IMR-90 (cell line): ENCODE measurements around the gene ZDHHC14. TPM values are rescaled to one million over a fixed set of nuclear protein-coding genes. Genes with fewer than 3 reads are reported as not detected.

Experiments used
- ATAC-seq: fragments of 200-7000 bp; cut with Tn5 transposase; 2 replicates; pipeline ENCODE4 v1.9.1; 2020; ENCODE audit warnings: low read depth, mild to moderate bottlenecking, moderate library complexity
- BruUV-seq: library from RNA; stranded (reverse); fragments of 400-500 nt; replicated peaks from 2 replicates; lab custom pipeline; 2021; lab: Mats Ljungman, UMichigan
- CTCF ChIA-PET: fragments of 300-600 bp; formaldehyde crosslinking; extraction: SDS; loops from one replicate; lab custom pipeline; 2021; ENCODE audit warnings: antibody characterized with exemption; lab: Yijun Ruan, JAX
- POLR2A ChIA-PET: fragments of 300-600 bp; sonication (Branson Sonifier 250); formaldehyde crosslinking; loops from one replicate; lab custom pipeline; 2022; ENCODE audit warnings: antibody characterized with exemption; ENCODE audit not compliant: unreplicated experiment; lab: Charles Lee
- DNase-seq: peaks from one replicate; pipeline ENCODE4 v3.0.0; 2013
- H2AFZ ChIP-seq: replicated peaks from 2 replicates; pipeline ENCODE3; 2013; ENCODE audit warnings: low read length, mild to moderate bottlenecking; ENCODE audit not compliant: poor library complexity
- H2AK5ac ChIP-seq: 2 replicates; pipeline ENCODE4 v1.6.1; 2013; ENCODE audit warnings: low read depth, low read length, inconsistent platforms
- H2AK9ac ChIP-seq: replicated peaks from 2 replicates; pipeline ENCODE3; 2013; ENCODE audit warnings: mild to moderate bottlenecking, low read depth, low read length, moderate library complexity; ENCODE audit not compliant: poor library complexity
- H2BK120ac ChIP-seq: 2 replicates; pipeline ENCODE4 v1.6.1; 2013; ENCODE audit warnings: low read depth, low read length, inconsistent platforms
- H2BK15ac ChIP-seq: 3 replicates; pipeline ENCODE4 v1.6.1; 2013; ENCODE audit warnings: low read depth, low read length, inconsistent platforms
- H2BK20ac ChIP-seq: 2 replicates; pipeline ENCODE4 v1.6.1; 2013; ENCODE audit warnings: low read depth, mild to moderate bottlenecking, inconsistent platforms, low read length, moderate library complexity
- H2BK5ac ChIP-seq: 2 replicates; pipeline ENCODE4 v1.6.1; 2013; ENCODE audit warnings: mild to moderate bottlenecking, low read depth, low read length, inconsistent platforms; ENCODE audit not compliant: poor library complexity, severe bottlenecking
- H3K14ac ChIP-seq: replicated peaks from 2 replicates; pipeline ENCODE4 v1.6.1; 2013; ENCODE audit warnings: low read depth, low read length, inconsistent platforms
- H3K18ac ChIP-seq: 2 replicates; pipeline ENCODE4 v1.6.1; 2013; ENCODE audit warnings: low read depth, low read length, control low read depth
- H3K23ac ChIP-seq: 2 replicates; pipeline ENCODE4 v1.6.1; 2013; ENCODE audit warnings: low read depth, low read length, inconsistent platforms
- H3K27ac ChIP-seq: 2 replicates; pipeline ENCODE4 v1.5.1; 2013; ENCODE audit warnings: mild to moderate bottlenecking, control low read depth, low read length; ENCODE audit not compliant: insufficient read depth
- H3K27me3 ChIP-seq: 2 replicates; pipeline ENCODE4 v1.6.1; 2013; ENCODE audit warnings: low read length; ENCODE audit not compliant: control insufficient read depth, insufficient read depth
- H3K36me3 ChIP-seq: 2 replicates; pipeline ENCODE4 v1.6.1; 2013; ENCODE audit warnings: low read length, mixed read lengths; ENCODE audit not compliant: control insufficient read depth, insufficient read depth
- H3K4ac ChIP-seq: 2 replicates; pipeline ENCODE4 v1.6.1; 2013; ENCODE audit warnings: low read depth, low read length, inconsistent platforms
- H3K4me1 ChIP-seq: 2 replicates; pipeline ENCODE4 v1.6.1; 2013; ENCODE audit warnings: low read length, mixed read lengths; ENCODE audit not compliant: control insufficient read depth, insufficient read depth
- H3K4me2 ChIP-seq: 2 replicates; pipeline ENCODE4 v1.6.1; 2013; ENCODE audit warnings: low read depth, mild to moderate bottlenecking, control low read depth, low read length, moderate library complexity
- H3K4me3 ChIP-seq: 2 replicates; pipeline ENCODE4 v1.5.1; 2013; ENCODE audit warnings: low read depth, mild to moderate bottlenecking, control low read depth, low read length, moderate library complexity; ENCODE audit not compliant: insufficient read depth
- H3K56ac ChIP-seq: 2 replicates; pipeline ENCODE4 v1.6.1; 2013; ENCODE audit warnings: low read length, inconsistent platforms; ENCODE audit not compliant: insufficient read depth; ENCODE audit errors: extremely low read depth
- H3K79me1 ChIP-seq, 2 experiments: 2 replicates each; pipeline ENCODE4 v1.6.1; 2013; ENCODE audit warnings: low read length in 2 of 2, inconsistent platforms in 1 of 2, low read depth in 1 of 2
- H3K9ac ChIP-seq: 2 replicates; pipeline ENCODE4 v1.6.1; 2013; ENCODE audit warnings: low read depth, low read length, control low read depth
- H3K9me1 ChIP-seq: 2 replicates; pipeline ENCODE4 v1.6.1; 2013; ENCODE audit warnings: low read length, inconsistent platforms; ENCODE audit not compliant: insufficient read depth
- H3K9me3 ChIP-seq: 2 replicates; pipeline ENCODE4 v1.6.1; 2013; ENCODE audit warnings: low read length; ENCODE audit not compliant: control insufficient read depth, insufficient read depth
- H4K20me1 ChIP-seq: 2 replicates; pipeline ENCODE4 v1.6.1; 2013; ENCODE audit warnings: low read length, inconsistent platforms; ENCODE audit not compliant: insufficient read depth
- H4K5ac ChIP-seq: 2 replicates; pipeline ENCODE4 v1.6.1; 2013; ENCODE audit warnings: mild to moderate bottlenecking, low read depth, low read length, control low read depth
- H4K8ac ChIP-seq, 2 experiments: 2 replicates each; pipeline ENCODE4 v1.6.1; 2013; ENCODE audit warnings: low read depth in 2 of 2, low read length in 2 of 2, control low read depth in 1 of 2, inconsistent platforms in 1 of 2
- H4K91ac ChIP-seq: 2 replicates; pipeline ENCODE4 v1.6.1; 2013; ENCODE audit warnings: low read depth, low read length, inconsistent platforms; ENCODE audit not compliant: insufficient read depth
- BHLHE40 ChIP-seq: fragments of 150-350 bp; IDR thresholded peaks from 2 replicates; pipeline ENCODE4 v1.6.1; 2016; ENCODE audit warnings: mild to moderate bottlenecking, low read depth, low read length
- CEBPB ChIP-seq: IDR thresholded peaks from 2 replicates; pipeline ENCODE4 v1.6.1; 2012; ENCODE audit warnings: low read depth, low read length, improper control_type of control experiment
- CHD1 ChIP-seq: IDR thresholded peaks from 2 replicates; pipeline ENCODE4 v1.6.1; 2012; ENCODE audit warnings: low read depth, low read length, improper control_type of control experiment
- ELK1 ChIP-seq: fragments of 150-350 bp; IDR thresholded peaks from 2 replicates; pipeline ENCODE4 v1.6.1; 2016; ENCODE audit warnings: low read depth, mild to moderate bottlenecking, low read length, moderate library complexity, borderline replicate concordance
- FOS ChIP-seq: fragments of 150-350 bp; IDR thresholded peaks from 2 replicates; pipeline ENCODE4 v1.6.1; 2016; ENCODE audit warnings: low read depth, low read length
- MAZ ChIP-seq: IDR thresholded peaks from 2 replicates; pipeline ENCODE4 v1.6.1; 2012; ENCODE audit warnings: low read depth, mild to moderate bottlenecking, low read length, improper control_type of control experiment, moderate library complexity, borderline replicate concordance
- MXI1 ChIP-seq: IDR thresholded peaks from 2 replicates; pipeline ENCODE4 v1.6.1; 2012; ENCODE audit warnings: low read depth, mild to moderate bottlenecking, low read length, moderate library complexity, borderline replicate concordance
- NFE2L2 ChIP-seq: fragments of 150-350 bp; IDR thresholded peaks from 2 replicates; pipeline ENCODE4 v1.6.1; 2016; ENCODE audit warnings: low read depth, mild to moderate bottlenecking, low read length
- POLR2A ChIP-seq: IDR thresholded peaks from 2 replicates; pipeline ENCODE4 v1.6.1; 2012; ENCODE audit warnings: mild to moderate bottlenecking, low read depth, low read length
- RAD21 ChIP-seq: IDR thresholded peaks from 2 replicates; pipeline ENCODE4 v1.6.1; 2012; ENCODE audit warnings: low read length, improper control_type of control experiment
- RCOR1 ChIP-seq: IDR thresholded peaks from 2 replicates; pipeline ENCODE4 v1.6.1; 2012; ENCODE audit warnings: mild to moderate bottlenecking, low read length, improper control_type of control experiment; ENCODE audit not compliant: insufficient replicate concordance
- RFX5 ChIP-seq: IDR thresholded peaks from 2 replicates; pipeline ENCODE4 v1.8.0; 2012; ENCODE audit warnings: low read depth, mild to moderate bottlenecking, low read length, moderate library complexity
- USF2 ChIP-seq: fragments of 150-350 bp; IDR thresholded peaks from 2 replicates; pipeline ENCODE4 v1.6.1; 2017; ENCODE audit warnings: mild to moderate bottlenecking, antibody characterized with exemption, low read length, low read depth
- WGBS, 2 experiments: methylation state at CpG; one replicate each; pipeline versions ENCODE4 v1.1.5 to v1.1.7; 2013; ENCODE audit warnings: missing lambda C conversion rate in 2 of 2; ENCODE audit not compliant: insufficient read length in 1 of 2; ENCODE audit errors: extremely low coverage in 2 of 2; 5-methylcytosine and 5-hydroxymethylcytosine counted together
- dilution Hi-C: fragments of 300-500 bp; cut with HindIII; formaldehyde crosslinking; loops from one replicate; pipeline ENCODE4 v1.14.3; 2018; ENCODE audit warnings: low sequenced_read_pairs; ENCODE audit not compliant: unreplicated experiment
- in situ Hi-C: fragments of 300-500 bp; cut with MboI; formaldehyde crosslinking; loops from 3 replicates; pipeline ENCODE4 v1.14.3; 2019; ENCODE audit warnings: low sequenced_read_pairs, inconsistent platforms, mixed read lengths
- intact Hi-C: fragments of 100-400 bp; cut with micrococcal nuclease; formaldehyde crosslinking; loops from 2 replicates; pipeline ENCODE4 v1.10.0; 2022
- polyA plus RNA-seq, 3 experiments: library from polyadenylated mRNA; depleted of rRNA; stranded (reverse); fragments of >200 nt; gene quantifications; 2 replicates each; pipeline ENCODE4 v1.2.3, GENCODE V29; 2012; ENCODE audit warnings: low replicate concordance in 1 of 3
- total RNA-seq: library from RNA; depleted of rRNA; stranded (reverse); fragments of >200 nt; gene quantifications from 2 replicates; pipeline ENCODE4 v1.2.3, GENCODE V29; 2012
- TF ChIP-seq, protein P1 (sequence below): conservative IDR thresholded peaks from 2 replicates; pipeline ENCODE4 v1.5.1; 2012; ENCODE audit warnings: mild to moderate bottlenecking, low read depth, low read length, improper control_type of control experiment

The ZDHHC14 gene
- total and polyA plus RNA-seq, 2 of the 4 experiments (the other 2 are of a cell fraction), result 0.90 to 2.0 TPM

GRCh38 chr6:157496534-157497095 lies 115.6 kb downstream of the ZDHHC14 start:
- Histone ChIP-seq H3K4me3 (no peak overlapping the region), H3K79me1 (no peaks in the 10 kb centered on the region), H2BK20ac (no peak overlapping the region), H3K9me1 (no peaks in the 10 kb centered on the region), H3K18ac (no peak overlapping the region), H3K14ac (no peak overlapping the region), H3K27ac (no peak overlapping the region), H4K5ac (no peak overlapping the region), H3K4me2 (no peak overlapping the region), H3K56ac (no peak overlapping the region), H2BK120ac (no peak overlapping the region), H2AFZ (no peak overlapping the region), H3K36me3 (no peaks in the 10 kb centered on the region), H3K9ac (no peak overlapping the region), H4K20me1 (no peaks in the 10 kb centered on the region), H2BK15ac (no peak overlapping the region), H3K27me3 (no peaks in the 10 kb centered on the region), H4K91ac (no peak overlapping the region), H2AK9ac (no peak overlapping the region), H3K23ac (no peak overlapping the region), H4K8ac (no peak overlapping the region), H3K9me3 (0 out of 2 replicates have a peak, but pooled peaks cover 2% of the 10 kb centered on the region), H3K4me1 (no peaks in the 10 kb centered on the region), H2AK5ac (no peak overlapping the region), H3K4ac (no peak overlapping the region), H2BK5ac (no peak overlapping the region)
- intact Hi-C loops (no loop called here), in situ Hi-C loops (no loop called here), dilution Hi-C loops (no loop called here)
- POLR2A ChIA-PET, result no interaction called here
- CTCF ChIA-PET, result no interaction called here
- DNase-seq (no peak), ATAC-seq (no peak)
- TF ChIP-seq FOS (no peak), MAZ (no peak), RFX5 (no peak), CHD1 (no peak), RCOR1 (no peak), USF2 (no peak), RAD21 (no peak), CEBPB (no peak), MXI1 (no peak), NFE2L2 (no peak), POLR2A (no peak), ELK1 (no peak), BHLHE40 (no peak)
- TF ChIP-seq, protein P1, sequence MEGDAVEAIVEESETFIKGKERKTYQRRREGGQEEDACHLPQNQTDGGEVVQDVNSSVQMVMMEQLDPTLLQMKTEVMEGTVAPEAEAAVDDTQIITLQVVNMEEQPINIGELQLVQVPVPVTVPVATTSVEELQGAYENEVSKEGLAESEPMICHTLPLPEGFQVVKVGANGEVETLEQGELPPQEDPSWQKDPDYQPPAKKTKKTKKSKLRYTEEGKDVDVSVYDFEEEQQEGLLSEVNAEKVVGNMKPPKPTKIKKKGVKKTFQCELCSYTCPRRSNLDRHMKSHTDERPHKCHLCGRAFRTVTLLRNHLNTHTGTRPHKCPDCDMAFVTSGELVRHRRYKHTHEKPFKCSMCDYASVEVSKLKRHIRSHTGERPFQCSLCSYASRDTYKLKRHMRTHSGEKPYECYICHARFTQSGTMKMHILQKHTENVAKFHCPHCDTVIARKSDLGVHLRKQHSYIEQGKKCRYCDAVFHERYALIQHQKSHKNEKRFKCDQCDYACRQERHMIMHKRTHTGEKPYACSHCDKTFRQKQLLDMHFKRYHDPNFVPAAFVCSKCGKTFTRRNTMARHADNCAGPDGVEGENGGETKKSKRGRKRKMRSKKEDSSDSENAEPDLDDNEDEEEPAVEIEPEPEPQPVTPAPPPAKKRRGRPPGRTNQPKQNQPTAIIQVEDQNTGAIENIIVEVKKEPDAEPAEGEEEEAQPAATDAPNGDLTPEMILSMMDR, result no peak
- no TSS peak for BruUV-seq
- 83% methylated on average over 1 of the region's 5 CpGs; no CpG with 5 or more reads in 1 of the 2 experiments for WGBS, 2 experiments
